Stimulated activated CD4-positive, alpha-beta T cell treated with anti-CD3 and anti-CD28 coated beads, Interleukin-15, amount 100 ng/mL, for 48 hours (primary cell): ENCODE results near the gene FAM234B.
"Not testable (repeated sequence)": the region's sequence is repeated elsewhere in the genome, so short reads cannot be mapped to it uniquely, and the experiment has no call there.

Source experiments
- DNase-seq, 2 donors: peaks; one replicate each; pipeline ENCODE4 v3.0.0-alpha.2; 2020; ENCODE audit warnings: low read depth in 2 of 2

FAM234B gene

DNA sequence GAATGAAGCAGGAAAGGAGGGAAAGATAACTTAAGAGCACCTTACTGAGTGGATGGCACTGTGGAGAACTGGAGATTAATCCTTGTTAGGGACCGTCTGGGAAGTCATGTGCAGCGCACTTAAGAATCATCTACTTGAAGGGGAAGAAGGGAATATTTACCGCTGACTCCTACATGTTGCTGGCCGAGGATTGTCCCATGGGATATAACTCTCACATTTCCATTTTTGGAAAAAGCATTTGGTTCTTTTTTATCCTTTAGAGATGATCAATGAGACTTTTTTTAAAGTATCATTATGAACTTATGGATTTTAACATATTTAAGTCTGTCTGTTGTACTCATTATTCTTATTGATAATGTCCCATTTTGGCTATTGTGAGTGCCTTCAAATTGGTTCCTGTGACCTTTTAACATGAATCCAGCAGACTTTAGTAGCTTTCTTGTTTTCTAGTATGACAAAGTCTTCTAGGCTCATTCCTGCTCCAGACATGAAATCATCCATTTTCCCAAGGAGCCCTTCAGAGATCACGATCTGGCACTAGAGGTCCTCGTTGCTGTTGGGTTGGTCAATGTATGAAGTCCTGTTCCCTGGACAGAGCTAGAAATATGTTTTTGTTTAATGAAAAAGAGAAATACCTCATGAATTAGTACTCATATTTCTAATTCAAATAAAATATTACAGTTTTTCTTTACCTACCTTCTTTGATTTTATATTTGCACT, 20.2 kb upstream of the FAM234B start:
- no peak for DNase-seq

DNA sequence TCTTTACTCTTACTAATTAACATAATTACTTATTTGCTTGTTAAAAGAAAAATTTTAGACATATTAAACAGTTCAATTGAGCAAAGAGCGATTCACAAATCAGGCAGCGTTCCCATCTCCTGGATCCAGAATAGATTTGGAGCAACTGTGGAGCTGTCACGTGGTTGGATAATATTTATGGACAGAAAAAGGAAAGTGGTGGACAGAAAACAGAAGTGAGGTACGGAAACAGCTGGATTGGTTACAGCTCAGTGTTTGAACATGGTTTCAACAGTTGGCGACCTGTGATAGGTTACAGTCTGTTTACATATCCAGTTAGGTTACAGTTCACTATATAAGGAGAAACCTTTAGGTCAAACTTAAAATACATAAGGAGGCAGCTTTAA, 19.7 kb upstream of the FAM234B start:
- no peak for DNase-seq

DNA sequence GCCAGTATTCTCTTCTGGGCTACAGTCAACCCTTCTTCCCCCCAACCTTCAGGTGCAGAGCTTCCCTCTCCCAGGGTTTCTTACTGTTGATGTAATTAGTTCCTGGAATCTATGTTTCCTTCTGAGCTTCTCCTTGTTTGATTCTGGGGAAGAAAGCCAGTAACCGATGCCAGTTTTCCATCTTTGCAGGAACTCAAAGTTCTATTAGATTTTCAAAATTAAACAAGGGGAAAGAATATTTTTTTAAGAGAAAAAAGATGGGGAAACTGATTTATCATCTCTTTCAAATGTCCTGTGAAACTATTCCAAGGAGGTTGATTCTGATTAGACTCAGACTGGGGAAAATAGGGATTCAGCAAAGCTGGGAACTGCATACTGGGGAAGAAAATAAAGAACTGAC, 17.9 kb upstream of the FAM234B start:
- no peak for DNase-seq

DNA sequence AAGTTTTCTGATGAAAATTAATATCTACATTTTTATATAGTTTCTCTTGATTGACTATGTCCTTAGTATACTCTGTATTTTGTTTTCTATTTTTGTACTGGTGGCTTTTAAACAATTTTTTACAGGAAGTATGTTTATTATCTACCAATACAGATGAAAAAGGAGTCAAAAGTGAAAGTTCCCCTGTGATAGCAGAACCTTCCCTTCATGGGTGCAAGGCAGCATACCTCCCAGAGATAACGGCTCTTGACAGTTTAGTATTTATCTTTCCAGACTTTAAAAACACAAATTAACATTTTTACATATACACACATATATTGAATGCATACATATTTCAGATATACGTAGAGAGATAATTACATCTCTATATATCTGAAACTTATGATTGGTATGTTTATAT, 17.1 kb upstream of the FAM234B start:
- no peak for DNase-seq

DNA sequence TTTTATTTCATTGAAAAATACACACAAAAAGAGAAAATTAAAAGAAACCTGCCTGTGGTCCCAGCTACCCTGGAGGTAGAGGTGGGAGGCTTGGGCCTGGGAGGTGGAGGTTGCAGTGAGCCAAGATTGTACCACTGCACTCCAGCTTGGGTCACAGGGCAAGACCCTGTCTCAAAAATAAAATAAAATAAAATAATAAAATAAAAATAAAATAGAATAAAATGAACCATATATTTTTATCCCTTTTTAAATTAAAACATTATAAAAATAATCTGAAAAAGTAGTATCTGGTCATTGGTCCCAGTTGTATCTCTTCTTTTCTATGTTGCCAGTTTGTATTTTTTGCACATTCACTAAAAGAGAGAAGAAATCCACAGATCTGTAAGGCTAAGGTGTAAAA, 16.7 kb upstream of the FAM234B start:
- DNase-seq, result no peak

DNA sequence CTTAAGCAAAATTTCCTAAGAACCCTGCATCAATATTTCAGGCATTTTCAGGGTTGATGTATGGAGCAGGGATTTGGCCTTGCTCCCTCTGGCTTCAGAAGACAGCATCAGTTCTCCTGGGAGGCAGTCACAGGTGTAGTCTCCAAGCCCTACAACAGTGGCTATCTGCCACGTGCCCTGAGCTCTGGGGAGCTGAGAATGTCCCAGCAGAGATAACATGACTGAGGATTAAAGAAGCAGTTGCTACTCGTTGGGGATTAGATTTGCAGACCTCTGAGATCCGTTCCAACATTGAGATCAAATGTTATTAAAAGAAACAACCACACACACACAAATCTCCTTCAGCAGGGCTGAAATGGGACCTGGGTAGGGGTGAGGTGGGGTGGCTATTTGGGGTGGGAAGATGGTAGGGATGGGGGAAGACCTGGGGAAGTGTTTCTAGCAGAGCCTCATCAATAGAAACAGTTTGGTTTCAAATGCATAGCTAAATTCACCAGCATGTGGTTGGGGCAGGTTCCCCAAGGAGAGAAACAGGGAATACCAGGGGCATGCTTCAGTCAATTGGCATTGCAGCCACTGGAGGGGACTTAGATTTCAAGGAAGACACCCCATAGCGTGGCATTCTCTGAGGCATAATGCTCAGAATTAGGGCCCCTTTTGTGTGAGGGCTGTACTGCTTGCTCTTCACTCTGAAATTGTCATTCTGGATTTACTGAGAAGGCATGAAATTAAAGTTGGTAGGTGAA, 15.2 kb upstream of the FAM234B start:
- DNase-seq, result no peak

DNA sequence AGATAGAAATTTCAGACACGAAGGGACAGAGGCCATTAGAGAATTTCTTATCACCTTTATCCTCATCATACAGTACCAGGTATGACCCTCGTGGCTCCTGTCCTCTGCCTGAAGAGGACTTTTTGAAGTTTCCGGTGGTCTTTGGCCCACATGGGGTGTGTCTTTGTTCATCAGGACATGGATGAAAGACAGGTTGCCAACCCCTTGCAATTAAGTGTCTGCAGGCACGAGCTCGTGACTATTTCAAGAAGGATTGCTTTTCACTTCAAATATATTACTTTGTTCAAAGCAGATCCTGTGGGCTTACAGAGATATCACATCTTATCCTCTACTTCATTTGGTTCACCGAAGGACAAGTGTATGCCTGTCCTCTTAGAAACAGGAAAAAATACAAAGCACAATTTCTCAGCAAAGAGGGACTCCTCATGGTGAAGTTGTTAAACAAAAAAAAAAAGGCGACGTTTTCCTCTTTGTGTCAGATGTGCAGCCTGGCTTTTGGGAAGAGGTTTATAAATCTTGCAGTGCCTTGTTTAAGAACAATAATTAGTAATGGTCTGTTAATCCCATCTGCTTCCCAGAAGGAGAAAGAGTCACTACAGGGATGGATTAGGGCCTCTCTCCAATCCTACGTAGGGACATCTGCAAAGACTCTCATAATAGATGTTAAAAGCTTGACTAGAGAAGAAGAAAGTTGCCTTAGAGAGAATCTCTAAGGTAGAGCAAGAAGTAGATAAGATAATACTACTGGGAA, 13.5 kb upstream of the FAM234B start:
- DNase-seq, result no peak

DNA sequence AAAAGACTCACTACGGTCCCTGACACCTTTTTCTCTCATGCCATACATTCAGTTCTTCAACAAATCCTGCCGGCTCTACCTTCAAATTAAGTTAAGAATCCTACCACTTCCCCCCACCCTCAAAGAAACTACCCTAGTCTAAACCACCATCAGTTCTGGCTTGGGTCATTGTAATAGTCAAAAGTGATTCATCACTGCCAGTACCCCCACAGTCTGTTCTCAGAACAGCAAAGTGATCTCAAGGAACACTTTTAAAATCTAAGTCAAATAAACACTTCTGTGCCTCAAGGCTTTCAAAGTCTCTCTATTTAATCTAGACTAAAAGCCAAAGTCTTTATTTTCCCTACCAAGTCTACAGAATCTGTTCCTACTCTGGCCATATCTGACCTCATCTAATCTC, 12.0 kb upstream of the FAM234B start:
- no peak for DNase-seq

DNA sequence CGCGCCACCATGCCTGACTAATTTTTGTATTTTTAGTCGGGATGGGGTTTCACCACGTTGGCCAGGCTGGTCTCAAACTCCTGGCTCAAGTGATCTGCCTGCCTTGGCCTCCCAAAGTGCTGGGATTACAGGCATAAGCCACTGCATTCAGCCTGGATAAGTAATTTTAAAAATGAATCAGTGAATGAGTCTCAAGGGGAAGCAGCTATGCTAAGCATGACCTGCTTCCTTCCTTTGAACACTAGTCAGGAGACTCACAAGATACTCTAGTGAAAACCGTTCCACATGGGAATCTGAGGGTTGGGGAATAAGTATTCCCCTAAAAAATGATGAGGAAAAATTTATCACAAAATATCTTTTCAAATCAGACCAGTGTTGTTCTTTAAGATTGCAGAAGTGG, 10.7 kb upstream of the FAM234B start:
- DNase-seq, result no peak

DNA sequence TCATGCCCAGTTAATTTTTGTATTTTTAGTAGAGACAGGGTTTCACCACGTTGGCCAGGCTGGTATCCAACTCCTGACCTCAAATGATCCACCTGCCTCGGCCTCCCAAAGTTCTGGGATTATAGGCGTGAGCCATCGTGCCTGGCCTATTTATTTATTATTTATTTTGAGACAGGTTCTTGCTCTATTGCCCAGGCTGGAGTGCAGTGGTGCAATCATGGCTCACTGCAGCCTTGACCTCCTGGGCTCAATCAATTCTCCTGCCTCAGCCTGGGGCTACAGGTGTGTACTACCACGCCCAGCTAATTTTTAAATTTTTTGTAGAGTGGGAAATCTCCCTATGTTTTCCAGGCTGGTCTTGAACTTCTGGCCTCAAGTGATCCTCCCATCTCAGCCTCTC, 8.8 kb upstream of the FAM234B start:
- DNase-seq, result not testable (repeated sequence)

DNA sequence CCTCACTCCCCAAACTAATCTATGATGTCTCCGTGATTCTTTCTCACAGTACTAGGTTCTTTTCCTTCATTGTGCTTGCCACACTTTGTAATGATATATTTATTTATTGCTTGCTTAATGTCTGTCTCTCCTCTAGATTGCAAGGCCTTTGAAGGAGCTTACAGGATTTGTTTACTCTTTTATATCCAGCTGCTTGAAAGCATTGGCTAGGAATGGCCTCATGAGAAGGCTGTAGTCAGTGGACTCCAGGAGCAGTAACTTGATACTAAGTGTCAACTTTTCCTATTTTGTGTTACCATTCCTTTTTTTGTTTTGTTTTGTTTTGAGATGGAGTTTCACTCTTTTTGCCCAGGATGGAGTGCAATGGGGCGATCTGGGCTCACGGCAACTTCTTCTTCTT, 7.3 kb upstream of the FAM234B start:
- DNase-seq, result no peak

DNA sequence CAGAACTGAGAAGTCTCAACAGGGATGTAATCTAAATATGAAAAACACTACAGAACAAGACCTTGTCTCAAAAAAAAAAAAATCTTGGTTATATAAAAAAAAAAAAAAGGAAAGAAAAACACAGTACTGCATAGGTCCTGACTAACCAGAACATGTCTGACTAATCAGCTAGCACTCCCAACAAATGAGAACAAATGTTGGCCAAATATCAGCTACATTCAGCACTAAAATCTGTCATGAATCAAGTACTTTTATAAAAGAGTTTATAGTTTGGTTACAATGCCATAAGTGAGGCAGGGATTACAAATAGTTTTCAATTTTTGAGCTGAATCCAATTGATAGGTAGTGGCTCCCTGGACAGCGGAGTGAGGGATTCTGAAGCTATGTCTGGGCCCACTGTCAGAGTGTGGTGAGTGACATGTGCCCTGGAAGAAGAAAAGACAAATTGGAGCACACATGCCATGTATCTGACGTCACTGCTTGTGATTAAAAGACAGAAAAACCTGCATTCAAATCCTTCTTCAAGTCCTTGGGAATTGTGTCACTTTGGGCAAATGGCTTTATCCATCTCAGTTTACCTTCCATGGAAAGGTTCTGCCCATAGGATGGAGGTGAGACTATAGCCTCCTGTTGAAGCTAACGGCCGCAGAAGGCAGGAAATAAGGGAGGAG, 5.6 kb upstream of the FAM234B start:
- DNase-seq, result no peak

DNA sequence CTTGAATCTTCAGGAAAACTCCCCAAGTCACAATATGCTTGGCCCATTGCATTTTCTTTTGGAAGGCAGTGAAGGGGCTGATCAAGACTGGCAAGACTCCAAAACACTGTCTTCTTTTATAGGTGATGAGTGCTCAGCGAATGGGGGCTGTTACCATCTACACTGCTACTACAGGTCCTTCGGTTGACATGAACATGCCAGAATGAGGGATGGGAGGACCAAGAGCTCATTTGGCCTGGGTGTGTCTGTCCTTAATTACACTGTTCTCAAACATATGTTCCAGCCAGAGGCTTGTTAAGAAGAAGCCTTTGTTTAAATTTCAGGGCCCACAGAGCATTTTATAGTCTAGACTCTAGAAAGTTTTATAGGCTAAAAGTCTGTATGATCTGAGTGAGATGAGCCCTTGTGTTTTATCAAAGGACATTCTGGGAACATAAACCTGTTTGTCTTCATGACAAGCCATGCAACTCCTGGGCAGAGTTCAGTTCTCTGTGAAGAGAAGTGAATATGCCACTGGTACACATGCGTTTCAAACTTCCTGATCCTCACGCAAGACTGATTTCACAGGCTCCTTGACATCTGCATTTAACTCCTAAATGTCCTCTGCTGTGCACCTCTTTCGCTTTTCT, 4.7 kb upstream of the FAM234B start:
- DNase-seq, result no peak

DNA sequence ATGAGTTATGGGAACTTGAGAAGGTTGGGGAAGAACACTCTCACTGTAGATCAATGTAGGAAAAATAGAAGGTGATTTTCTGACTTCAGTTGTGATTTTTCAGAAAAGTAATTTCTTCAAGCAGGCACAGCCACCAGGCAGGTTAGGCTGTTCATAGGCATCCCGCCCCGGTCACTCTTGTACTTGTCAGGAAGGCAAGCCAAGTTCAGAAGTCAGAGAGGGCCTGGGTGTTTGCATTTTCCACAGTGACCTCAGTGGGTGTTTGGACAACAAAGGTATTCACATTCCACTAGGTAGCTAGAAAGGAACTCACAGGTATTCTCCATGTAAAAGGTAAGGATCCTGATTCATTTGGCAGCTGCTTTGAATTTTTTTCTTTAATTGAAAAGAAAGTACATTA, 3.0 kb upstream of the FAM234B start:
- DNase-seq, result no peak

DNA sequence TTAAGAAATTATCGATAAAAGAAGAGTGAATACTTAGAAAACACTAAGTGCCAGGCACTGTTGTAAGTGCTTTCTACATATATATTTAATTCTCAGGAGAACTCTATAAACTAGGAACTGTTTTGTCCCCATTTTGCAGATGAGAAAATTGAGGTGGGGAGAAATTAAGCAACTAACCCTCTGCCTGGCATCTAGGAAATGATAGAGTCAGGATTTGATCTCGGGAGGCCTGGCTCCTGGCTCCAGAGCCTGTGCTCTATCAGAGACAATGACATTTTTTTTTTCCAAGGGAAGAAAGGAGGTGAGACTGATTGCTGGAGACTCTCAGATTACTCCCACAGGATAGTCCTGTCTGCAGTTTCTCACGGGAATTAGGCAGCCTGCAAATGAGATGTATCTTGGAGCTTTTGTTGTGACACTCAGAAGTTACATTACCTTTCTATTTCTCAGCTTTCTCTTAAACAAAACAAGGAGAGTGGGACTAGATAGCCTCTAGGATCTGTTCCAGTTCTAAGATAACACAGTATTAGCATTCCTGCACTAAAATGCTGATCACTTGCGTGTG, 1.4 kb upstream of the FAM234B start:
- no peak for DNase-seq

DNA sequence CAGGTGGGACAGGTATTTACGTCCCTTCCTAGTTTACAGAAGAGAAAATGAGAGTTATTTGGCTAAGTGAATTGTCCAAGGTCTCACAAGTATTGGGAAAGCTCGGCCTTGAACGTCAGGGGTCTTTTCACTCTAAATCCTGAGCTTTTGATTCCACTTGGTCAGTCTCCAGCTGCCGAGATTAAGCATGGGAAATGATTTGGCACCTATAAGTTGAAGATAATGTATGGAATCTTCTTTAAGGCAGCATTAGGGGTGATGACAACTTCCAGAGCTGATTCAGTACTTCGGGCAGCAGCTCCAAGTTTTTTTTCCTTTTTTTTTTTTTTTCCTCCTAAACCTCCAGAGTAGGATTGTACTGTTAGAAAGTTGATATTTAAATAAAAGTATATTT, 722 bp downstream of the FAM234B start:
- no peak for DNase-seq

DNA sequence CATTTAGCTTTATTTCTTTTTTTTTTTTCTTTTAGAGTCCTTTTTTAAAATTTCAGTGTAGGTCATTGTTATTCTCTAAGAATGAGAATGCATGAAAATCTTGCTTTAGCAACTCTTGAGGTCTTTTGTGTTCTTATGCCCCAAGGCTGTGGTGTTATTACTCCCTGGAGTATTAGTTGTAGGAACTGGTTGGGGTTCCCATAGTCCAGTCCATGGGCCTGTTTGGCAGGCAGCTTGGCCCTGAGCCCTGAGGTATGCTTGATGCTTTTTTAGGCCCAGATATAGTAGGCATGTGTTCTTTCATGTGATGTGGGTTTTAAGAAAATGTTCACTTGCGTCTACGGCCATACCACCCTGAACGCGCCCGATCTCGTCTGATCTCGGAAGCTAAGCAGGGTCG, 1.6 kb downstream of the FAM234B start:
- no peak for DNase-seq

DNA sequence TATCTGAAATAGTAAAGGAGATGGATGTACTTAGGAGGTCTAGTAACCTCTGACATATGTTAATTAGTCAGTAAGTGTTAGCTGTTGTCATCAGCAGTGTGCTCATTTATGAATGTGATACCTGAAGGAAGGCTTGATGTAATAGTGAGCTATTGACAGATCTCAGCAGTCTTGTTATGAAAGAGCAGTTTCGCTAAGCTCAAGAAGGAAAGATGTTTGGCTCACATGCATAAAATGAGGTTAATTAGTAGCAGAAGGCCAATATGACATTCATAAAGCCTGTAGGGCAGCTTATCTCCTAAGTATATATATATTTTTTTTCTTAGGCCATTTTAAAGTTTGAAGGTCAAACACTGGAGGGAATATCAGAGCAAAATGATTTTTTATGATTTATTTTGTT, 2.8 kb downstream of the FAM234B start:
- DNase-seq, result no peak

DNA sequence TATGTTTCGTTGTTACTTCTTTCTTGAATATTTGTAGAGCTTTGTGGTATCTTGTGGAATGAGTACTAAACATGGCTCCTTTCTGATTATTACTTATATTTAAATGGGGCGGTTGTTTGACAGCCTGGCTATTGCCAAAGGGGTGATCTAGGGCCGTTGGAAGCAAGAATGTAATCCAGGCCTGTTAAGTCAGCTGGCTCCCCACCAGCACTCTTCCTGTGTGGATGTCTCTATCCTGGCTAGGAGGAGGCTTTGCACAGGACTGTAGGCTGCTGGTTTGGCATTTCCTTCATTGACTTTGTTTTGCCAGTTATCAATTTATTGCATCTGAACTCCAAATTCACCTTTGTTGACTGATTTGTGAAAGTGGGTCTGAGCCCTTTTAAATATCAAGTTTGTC, 5.6 kb downstream of the FAM234B start:
- no peak for DNase-seq

DNA sequence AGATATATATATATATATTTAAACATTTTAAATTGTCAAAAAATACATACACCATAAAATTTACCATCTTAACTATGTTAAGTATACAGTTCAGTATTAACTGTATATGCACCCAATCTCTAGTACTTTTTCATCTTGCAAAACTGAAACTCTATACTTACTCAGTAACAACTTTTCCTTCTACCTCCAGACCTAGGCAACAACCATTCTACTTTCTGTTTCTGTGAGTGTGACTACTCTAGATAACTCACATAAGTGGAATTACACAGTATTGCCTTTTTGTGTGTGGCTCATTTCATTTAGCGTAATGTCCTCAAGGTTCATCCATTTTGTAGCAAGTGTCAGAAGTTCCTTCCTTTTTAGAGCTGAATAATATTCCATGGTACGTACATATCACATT, 8.2 kb downstream of the FAM234B start:
- no peak for DNase-seq

DNA sequence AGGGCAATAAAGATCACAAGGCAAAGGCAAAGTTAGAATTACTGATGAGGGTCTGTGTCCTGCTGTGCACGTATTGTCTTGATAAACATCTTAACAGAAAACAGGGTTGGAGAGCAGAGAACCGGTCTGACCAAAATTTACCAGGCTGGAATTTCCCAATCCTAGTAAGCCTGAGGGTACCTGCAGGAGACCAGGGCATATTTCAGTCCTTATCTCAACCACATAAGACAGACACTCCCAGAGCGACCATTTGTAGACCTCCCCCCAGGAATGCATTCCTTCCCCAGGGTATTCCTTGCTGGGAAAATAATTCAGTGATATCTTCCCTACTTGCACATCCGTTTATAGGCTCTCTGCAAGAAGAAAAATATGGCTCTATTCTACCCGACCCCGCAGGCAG, 9.4 kb downstream of the FAM234B start:
- not testable (repeated sequence) for DNase-seq

DNA sequence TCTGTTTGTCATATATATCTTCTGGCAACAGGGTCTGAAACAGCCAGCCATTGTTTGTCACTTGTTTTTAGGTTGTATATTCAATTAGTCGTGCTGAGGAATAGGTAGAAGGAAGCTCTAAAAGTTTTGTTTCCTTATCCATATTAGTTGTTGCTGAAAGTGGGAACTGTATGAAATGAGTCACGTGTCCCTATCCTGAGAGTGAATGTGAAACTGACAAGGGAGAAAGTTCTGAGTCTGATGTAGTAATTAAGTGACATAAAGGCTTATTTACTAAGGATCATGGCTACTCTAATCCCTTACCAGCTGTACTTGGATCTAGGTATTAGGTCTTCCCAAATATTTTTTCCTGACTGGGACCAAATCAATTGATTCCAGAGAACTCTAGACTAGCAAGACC, 16.4 kb downstream of the FAM234B start:
- no peak for DNase-seq
